Stimulated activated CD4-positive, alpha-beta T cell treated with anti-CD3 and anti-CD28 coated beads, Interleukin-1b, Interleukin-23, amount 100 ng/mL, for 48 hours (primary cell): Measurements from ENCODE around the gene DCP1B.

Experiments used
- DNase-seq: peaks from one replicate; pipeline ENCODE4 v3.0.0-alpha.2; 2020

DCP1B gene

DNA sequence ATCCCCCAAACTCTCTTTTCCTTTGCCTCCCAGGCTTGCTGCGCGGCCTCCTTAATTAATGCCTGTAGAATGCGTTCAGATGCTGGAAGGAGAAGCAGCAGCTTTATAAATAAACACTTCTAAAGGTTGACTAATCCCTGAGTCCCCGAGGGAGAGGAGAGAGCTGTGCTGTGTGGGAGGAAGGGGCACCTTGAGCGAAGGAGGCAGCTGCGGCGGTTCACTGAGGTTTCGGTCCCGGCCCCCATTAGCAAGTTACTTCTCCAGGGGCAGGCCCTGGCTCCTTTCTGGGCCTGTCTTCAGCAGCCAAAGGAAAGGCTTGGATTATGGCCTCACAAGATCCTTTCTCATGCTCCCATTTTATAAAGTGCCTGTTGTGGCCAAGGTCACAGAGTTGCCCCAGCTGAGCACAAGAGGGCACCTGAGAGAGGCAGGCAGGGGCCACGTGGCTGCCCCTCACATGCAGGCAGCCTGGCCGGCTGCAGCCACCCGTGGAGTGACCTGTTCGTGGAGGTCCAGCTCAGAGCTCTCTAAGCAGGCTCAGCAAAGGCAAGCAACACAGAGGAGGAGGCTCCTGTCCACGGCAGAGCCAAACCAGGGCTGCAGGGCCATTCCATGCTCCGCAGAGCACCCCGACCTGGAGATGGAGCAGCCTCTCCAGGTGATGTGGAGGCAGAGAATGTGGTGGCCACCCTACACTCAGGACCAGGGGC lies 70.8 kb downstream of the DCP1B start:
- DNase-seq = no peak

DNA sequence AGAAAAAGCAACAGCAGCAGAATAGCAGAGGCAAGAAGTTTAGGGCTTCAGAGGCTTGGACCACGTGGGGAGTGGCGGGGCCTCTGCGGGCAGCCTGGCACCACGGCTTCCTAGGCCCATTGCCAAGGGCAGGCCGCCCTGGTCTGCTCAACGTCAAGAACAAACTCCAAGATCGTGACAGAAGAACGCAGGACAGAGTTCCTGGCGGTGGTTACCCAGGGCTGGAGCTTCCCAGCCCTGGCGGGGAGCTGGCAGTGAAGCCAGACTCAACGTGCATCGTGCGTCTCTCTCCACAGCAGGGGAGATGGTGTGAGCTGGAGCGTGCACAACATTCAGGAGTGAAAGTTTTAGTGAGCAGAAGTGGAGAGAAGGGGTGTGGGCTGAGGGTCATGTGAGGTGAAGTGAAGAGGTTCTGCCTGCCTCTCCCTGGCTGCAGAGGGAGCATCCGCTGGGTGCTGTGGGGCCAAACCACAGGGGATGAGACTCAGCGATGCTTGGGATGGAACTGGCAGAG lies 71.9 kb downstream of the DCP1B start:
- no peak for DNase-seq

DNA sequence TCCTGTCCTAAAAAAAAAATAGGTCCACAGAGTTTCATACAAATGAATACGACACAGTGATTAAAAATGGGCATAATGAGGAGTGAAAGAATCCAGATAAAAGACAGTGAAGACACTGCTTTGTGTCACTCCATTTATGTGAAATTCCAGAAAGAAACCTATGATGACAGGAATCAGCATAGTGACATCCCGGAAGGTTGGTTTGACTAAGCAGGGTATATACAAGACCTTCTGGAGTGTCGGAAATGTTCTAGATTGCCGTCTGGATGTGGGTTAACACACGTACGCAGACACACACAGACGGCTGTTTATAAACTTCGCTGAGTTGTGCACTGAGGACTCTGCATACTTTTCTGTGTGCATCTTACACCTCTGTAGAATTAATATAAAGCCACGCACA lies 72.6 kb downstream of the DCP1B start:
- DNase-seq = no peak

DNA sequence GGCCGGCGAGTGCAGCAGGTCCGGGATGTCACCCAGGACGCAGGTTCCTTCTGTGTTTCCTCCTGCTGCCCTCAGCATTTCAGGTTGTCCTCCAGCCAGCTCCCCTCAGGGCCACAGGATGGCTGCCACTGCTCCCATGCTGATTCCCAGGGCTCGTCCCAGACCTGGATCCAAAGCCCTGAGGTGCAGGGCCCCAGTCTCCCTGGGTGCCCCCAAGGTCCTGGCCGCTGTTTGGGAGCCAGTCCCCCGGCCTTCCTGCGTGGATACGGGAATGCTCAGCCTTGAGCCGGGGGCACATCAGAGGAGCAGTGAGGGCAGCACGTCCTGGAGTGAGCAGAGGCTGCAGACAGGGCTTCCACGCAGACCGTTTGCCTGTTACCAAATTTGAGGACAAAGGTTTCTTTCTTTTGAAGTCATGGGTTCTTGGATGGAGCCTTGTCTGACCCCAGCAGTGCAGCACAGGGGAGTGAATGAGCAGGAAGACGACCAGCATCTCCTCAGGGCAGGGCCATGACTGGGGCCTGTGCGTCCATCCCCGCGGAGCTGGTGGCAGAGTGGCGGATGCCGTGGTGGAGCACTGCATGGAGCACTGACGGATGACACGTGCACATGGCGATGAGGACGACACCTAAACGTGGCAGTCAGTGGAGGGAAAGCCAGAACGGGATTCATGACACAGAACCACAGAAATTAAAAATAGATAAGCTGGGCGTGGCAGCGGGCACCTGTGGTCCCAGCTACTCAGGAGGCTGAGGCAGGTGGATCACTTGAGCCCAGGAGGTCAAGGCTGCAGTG lies 73.3 kb downstream of the DCP1B start:
- no peak for DNase-seq

DNA sequence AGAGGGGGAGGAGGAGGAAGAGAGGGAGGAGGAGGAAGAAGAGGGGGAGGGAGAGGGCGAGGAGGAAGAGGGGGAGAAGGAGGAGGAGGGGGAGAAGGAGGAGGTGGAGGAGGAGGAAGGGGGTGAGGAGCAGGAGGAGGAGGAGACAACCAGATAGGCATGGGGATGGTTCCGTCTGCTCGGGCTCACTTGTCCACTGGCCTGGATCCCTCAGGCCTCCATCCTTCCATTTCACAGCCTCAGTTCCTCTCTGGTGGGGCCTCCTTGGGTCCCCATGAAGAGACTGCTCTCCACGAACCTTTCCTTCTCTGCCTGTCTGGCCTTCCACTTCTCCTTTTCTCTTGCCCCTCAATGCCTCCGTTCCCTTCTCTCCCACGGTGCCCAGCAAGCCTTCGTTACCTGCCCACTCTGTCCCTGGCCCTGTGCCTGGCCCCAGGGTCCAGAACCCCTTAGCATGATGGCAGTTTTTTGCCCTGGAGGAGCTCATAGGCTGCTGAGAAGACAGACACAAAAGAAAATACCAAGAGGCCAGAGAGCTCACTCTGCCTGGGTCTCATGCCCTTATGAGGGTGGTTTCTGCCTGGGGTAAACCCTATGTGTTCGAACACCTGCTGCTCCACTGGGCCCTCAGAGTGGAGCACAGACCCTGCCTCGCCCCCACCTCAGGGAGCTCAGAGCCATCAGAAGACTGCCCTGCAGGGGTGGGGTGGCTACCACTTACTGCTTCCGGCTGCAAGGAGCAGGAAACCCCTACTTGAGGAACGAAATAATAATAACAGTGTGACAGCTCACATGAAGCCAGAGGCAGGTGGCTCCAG lies 74.1 kb downstream of the DCP1B start:
- DNase-seq = no peak

DNA sequence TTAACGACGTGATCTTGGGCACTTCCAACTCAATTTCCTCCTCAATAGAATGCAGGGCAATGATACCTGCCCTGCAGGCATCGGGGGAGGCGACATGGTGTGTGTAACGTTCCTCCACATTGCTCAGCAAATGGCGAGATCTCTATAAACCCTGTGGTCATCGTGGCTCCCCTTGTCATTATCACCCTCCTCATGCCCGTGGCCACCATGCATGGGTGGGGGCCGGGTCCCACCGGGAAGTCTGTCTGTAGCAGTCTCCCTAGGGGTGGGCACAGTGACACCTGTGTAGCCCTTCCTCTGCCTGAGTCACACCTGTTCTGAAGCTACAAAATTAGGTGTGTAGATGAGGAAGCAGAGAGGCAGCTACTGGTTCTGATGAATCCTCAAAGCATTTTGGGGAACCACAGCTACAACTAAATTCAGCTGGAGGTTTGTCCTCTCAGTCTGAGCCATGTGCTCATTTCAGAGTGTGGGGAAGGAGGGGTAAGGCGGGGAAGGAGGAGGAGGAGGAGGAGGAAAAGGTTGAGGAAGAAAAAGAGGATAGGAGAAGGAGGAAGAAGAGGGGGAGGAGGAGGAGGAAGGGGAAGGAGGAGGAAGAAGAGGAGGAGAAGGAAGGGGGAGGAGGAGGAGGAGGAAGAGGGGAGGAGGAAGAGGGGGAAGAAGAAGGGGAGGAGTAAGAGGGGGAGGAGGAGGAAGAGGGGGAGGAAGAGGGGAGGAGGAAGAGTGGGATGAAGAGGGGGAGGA lies 74.8 kb downstream of the DCP1B start:
- no peak for DNase-seq

DNA sequence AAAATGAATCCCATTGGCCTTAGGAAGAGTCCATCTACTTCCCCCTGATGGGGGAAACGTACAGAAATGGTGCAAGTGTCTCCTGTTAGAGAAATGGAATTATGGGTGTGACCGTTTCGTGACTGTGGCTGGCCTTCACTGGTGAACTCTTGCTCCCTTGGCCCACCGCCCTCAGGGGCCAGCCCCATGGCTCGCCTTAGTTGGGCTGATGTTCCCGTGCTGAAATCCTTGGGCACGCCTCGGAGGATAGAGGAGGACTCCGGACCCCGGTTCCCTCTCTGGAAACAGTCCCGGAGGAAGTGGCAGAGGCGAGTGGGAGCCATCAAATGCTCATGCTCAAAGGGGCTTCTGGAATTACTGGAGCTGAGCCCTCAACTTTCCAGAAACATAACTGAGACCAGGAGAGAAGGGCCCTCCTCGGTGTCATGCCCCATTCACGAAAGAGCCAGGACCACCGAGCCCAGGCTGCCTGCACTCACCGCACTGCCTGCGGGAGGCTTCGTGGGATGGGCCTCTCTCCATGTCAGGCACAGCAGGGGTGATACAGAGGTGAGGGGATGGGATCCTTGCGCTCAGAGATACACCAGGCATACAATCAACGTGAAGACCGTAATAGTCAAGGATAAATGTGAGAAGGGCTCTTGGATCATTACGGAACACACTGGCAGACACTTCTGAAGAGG lies 75.7 kb downstream of the DCP1B start:
- no peak for DNase-seq

DNA sequence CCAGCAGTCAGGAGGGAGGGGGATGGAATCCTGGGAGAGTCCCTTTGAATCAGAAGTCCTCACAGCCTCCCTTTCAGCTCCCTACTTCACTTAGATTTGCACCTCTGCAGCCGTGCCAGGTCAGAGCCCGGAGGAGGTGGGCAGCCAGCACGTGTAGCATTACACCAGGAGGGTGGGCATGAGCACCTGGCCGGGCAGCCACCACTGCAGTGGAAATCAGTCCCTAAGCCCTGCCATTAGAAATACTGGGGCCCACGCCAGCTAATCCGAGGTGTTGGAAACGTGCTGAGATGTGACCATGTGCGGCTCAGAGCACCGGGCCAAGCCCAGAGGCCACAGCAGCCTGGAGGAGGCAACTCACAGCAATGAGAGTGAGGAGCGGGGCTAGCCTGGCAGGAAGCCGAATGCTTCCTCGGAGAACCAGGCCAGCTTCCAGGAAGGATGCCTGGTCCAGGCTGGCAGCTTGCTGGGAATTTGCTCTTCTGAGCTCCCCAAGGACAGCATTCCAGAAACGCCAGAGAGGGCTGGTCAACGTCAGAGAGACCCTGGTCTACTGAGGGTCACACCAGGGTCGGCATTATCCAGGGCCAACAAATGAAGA lies 76.4 kb downstream of the DCP1B start:
- no peak for DNase-seq

DNA sequence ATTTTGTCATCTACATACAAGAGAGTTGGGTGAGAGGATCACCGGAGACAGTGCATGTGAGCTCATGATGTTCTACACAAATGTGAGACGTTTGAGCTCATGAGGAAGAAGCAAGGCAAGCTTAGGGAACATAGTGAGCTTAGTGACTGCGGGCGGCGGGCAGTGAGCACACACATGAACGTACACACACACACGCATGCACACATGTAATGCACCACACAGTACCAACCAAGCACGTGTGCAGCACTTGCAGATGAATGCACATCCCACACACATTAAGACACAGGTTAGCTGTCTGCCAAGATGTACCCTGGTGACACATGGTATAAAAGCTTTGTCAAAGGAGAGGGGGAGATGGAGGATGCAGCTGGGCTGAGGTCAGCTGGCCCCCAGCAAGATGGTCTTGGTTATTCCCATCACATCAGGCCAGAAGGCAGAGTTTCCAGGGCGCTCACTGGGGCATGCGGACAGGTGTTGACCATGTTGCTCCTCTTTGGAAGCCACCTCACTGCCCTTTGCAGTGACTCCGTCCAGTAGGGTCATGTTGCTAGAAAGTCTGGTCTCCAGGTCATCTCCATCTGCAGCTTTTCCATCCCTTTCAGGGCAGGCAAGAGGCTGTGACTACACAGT lies 77.1 kb downstream of the DCP1B start:
- no peak for DNase-seq

DNA sequence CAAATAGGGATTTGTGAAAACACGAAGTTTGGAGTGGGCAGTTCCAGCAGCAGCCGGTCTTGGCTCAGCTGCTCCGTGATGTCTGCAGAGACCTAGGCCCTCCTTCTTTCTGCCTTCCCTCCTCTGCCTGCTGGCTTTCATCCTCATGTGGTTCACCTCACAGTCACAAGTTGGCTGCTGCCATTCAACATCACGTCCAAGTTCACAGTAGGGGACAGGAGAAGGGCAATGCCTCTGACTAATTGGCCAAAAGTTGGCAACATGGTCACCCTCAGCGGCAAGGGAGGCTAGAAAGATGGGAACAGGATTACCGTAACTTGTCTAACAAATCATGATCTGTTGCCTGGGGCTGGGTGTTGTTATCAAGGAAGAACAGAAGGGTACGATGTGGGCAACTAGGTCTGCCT lies 78.0 kb downstream of the DCP1B start:
- no peak for DNase-seq

DNA sequence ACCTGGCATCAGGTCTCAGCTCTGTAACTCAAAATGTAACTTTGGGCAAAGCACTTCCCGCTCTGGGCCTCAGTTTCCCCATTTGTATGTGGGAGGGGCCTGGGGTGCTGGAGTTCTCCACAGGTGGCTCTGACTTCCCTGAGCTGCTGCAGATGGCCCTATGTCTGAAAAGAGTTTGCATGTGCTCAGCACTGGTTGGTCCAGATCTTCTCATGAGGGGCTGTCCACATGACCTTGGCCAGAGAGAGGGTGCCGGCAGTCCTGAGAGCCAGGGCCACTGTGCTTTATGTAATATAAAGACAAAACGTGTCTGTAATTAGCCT lies 78.6 kb downstream of the DCP1B start:
- no peak for DNase-seq

DNA sequence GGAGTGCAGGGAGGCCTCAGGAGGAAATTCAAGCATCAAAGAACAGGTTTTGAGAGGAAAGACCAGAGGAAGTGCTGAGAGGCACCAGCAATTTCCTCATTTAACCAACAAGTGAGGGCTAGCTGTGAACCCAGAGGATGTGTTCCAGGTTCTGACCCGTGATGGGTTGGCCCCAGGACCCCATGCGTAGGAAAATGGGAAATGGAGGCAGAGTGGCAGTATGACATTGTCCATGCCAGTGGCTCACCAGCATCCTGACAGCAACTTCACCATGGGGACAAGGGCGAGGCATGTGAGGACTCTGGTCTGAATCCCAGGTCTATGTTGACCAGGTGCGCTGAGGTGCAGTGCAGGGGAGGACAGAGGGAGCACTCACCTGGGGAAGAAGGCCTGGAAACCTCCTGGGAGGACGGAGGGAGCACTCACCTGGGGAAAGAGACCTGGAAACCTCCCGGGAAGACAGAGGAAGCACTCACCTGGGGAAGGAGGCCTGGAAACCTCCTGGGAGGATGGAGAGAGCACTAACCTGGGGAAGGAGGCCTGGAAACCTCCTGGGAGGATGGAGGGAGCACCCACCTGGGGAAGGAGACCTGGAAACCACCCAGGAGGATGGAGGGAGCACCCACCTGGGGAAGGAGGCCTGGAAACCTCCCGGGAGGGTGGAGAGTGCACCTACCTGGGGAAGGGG lies 79.1 kb downstream of the DCP1B start:
- no peak for DNase-seq

DNA sequence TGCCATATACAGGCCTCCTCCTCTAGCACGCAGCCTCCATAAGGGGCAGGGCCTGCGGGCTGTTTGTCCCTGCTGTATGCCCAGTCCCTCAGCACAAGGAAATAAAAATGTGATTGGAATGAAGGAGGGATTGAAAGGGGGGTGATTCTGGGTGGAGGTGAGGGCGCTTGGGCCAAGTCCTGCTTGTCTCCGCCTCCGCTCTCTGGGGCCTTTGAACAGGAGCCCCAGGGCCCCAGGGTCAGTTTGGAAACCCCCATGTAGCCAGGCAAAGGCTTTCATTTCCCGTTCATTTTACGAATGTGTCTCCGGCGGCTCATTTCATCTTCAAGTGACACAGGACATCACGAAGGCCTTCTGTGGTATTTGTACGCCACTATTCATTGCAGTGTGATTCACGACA lies 81.3 kb downstream of the DCP1B start:
- no peak for DNase-seq

DNA sequence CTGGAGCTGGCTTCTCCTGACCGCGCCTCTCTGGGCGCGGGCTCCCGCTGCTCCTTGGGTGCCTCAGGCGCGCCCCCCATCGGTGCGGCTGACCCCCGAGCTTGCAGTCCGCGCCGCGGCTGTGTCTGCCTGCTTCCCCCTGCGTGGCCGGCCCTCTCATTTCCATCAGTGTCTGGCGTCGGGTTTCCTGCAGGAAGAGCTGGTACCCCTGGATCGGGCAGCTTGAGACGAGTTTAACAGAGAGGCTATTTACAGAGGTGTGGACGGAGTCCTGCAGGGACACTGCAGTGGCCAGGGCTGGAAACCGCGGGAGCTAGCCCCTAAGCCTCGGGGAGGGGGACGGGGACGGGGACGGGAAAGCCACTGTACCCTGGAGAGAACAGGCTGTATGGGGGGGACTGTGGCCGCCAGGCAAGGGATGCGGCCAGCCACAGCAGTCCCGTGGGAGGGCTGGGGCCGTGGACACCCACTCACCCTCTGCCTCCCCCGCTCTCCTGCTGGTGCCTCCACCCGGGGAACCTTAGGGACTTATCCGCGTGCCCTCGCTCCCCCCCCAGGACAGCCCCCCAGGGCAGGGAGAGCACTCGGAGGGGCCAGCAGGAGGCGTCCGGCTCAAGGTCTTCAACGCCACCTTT lies 82.1 kb downstream of the DCP1B start:
- DNase-seq = no peak

DNA sequence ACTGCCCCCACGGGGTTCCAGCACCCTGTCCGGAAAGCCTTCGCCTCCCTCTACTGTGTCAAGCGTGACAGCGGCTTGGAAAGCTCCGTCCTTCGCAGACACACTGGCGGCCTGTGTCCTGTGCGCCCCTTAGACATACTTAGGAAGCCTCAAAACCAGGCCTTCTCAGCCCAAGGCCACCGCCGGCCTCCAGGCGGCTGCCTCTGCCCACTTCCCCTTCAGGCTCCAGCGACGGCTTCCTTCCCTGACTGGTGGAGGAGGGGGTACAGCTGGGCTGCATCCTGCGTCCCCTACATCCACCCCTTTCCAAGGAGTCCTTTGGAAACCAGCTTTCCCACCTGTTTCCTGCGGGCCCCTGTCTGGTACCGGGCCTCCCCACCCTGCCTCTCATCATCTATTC lies 83.3 kb downstream of the DCP1B start:
- DNase-seq = no peak

DNA sequence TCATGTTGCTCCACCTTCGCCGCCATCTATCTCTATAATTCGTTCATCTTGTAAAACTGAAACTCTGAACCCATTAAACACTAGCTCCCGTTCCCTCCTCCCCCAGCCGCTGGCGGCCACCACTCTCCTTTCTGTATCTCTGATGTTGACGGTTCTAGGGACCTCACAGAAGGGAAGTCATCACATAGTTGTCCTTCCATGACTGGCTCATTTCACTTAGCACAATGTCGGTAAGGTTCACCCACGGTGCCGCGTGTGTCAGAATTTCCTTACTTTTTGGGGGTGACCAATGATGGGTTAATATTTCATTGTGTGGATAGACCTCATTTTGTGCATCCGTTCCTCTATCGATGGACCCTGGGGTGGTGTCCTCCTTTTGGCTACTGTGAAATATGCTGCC lies 83.8 kb downstream of the DCP1B start:
- no peak for DNase-seq

DNA sequence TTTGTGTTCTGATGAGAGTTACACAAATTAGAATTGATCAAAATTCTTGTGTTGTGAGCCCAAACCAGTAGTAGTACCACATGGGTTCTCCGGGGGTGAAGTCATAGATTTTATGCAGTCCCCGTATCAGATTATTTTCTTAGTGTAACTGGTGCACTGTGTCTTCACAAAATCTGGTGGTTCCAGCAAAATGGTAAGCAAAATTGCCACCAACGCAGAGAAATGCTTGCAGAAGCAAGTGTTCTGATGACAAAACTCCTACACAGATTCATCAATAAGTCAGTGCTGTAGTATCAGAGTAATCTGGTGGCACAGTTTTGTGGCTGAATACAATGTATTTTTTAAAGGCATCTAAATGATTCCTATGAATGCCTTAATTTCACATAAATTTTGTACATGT lies 84.5 kb downstream of the DCP1B start:
- no peak for DNase-seq

DNA sequence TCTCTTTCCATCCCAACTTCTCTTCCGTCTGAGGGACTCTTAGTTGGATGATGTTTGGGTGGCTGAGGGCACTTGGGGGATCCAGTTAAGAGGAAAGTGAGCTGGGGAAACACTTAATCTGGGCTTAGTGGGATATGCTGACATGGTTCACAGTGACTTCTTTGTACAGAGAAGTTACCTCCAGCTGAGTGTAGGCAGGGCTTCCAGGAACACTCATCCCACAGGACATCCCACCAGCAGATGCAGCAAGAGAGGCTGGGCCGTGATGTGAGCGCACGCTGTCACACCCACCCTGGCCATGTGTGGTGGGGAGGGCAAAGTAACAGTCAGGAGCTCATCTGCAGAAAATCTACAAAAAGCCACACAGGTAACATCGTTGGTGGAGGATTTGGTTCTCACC lies 85.0 kb downstream of the DCP1B start:
- DNase-seq = no peak

DNA sequence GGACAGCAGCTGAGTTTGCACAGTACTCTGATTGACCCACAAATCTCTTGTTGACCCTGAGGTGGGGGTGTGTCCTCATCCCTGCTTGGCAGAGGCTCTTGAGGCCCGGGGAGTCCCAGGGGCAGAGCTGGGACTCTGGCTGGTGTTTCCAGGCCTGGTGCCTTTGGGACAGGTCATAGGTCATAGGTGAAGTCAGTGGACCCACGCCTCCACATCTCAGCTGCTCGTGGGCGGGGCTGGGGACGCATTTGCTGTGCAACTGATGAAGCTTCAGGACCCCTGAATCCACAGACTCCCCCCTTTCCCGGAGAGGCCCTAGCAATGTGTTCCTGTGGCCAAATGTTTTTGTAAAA lies 85.4 kb downstream of the DCP1B start:
- no peak for DNase-seq

DNA sequence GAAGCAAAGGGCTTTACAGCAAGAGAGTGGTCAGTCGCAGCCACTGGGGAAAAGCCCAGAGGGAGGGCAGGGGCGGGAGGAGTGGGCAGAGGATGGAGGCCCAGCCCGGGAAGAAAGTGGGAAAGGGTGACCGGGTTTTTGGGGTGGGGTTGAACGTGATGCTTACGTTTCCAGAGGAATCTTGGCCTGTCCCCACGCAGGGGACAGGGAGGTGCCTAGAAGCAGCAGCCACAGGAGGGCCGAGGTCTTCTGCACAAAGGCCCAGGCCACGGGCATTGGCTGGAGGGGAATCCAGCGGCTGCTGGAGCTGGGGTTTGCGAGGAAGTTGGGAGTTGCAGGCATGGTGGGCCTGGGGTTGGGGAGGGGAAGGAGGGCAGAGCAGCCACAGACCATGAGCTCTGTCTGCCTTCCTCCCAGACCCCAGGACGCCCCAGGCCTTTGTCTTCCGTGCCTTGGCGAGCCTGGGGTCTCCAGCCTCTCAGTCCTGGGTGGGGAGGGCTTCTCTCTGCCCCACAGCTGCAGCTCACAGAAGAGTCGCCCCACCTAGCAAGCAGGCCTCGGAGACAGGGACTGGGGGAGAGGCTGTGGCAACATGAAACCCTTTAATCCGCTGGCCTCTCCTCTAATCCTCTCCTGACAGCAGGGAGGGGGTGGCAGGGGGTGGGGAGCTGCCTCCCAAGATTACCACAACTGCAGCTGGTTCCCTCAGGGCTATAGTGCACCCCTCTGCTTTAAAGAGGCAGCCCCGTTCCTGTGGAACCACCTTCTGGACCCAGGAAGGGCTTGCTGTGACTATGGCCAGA lies 86.0 kb downstream of the DCP1B start, which contains the start of gene CACNA2D4:
CACNA2D4 (minus strand) TSS at position 572 of the 803 bp plus-strand sequence; CDS start at position 393, 179 bp downstream.
- no peak for DNase-seq
